Duodenal mucosa (tissue), 2 donors: Measurements from ENCODE around the gene PDS5B.
"Not testable (repeated sequence)": the region's sequence is repeated elsewhere in the genome, so short reads cannot be mapped to it uniquely, and the experiment has no call there.

Source experiments
- H3K27ac ChIP-seq: one replicate; pipeline ENCODE4 v1.7.0; 2013; ENCODE audit warnings: low read depth, low read length
- H3K27me3 ChIP-seq, 2 donors: one replicate each; pipeline ENCODE4 v1.7.0; 2013; ENCODE audit warnings: low read length in 2 of 2, control low read depth in 1 of 2; ENCODE audit not compliant: insufficient read depth in 2 of 2, control insufficient read depth in 1 of 2
- H3K36me3 ChIP-seq, 2 donors: one replicate each; pipeline ENCODE4 v1.7.0; 2013; ENCODE audit warnings: low read length in 2 of 2, control low read depth in 1 of 2; ENCODE audit not compliant: insufficient read depth in 2 of 2, control insufficient read depth in 1 of 2
- H3K4me1 ChIP-seq, 2 donors: one replicate each; pipeline ENCODE4 v1.7.0; 2013; ENCODE audit warnings: low read length in 2 of 2, control low read depth in 1 of 2; ENCODE audit not compliant: insufficient read depth in 2 of 2, control insufficient read depth in 1 of 2
- H3K4me3 ChIP-seq, 2 donors: one replicate each; pipeline ENCODE4 v1.7.0; 2013; ENCODE audit warnings: low read length in 2 of 2, low read depth in 1 of 2
- H3K9ac ChIP-seq, 2 donors: one replicate each; pipeline ENCODE4 v1.7.0; 2013; ENCODE audit warnings: low read length in 2 of 2, low read depth in 1 of 2
- H3K9me3 ChIP-seq, 2 donors: one replicate each; pipeline ENCODE4 v1.7.0; 2013; ENCODE audit warnings: low read length in 2 of 2, control low read depth in 1 of 2; ENCODE audit not compliant: control insufficient read depth in 1 of 2

PDS5B gene

DNA sequence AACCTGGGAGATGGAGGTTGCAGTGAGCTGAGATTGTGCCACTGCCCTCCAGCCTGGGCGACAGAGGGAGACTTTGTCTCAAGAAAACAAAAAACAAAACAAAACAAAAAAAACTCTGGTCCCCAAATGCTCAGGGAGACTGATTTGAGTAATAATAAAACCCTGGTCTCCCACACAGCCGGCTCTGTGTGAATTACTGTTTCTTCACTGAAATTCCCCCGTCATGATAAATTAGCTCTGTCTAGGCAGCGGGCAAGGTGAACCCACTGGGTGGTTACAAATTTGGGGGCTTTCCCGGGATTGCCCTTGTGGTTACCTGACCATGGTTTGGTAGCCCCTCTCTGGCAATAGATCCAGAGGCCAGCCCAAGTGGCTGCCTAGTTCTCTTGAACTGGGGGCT is 240.1 kb downstream of the PDS5B start:
- H3K9ac ChIP-seq, H3K27ac ChIP-seq, H3K4me1 ChIP-seq, H3K9me3 ChIP-seq, H3K27me3 ChIP-seq, H3K4me3 ChIP-seq, H3K36me3 ChIP-seq: not testable (repeated sequence)
